Erythroblast (primary cell): ENCODE measurements around the gene RASSF7.

ENCODE experiments used
- GATA1 ChIP-seq: IDR thresholded peaks from 2 replicates; pipeline ENCODE4 v1.6.1; 2011; ENCODE audit warnings: low read depth, mild to moderate bottlenecking, control low read depth, low read length, moderate library complexity
- POLR2A ChIP-seq: IDR thresholded peaks from 2 replicates; pipeline ENCODE4 v1.6.1; 2011; ENCODE audit warnings: mild to moderate bottlenecking, low read length

DNA sequence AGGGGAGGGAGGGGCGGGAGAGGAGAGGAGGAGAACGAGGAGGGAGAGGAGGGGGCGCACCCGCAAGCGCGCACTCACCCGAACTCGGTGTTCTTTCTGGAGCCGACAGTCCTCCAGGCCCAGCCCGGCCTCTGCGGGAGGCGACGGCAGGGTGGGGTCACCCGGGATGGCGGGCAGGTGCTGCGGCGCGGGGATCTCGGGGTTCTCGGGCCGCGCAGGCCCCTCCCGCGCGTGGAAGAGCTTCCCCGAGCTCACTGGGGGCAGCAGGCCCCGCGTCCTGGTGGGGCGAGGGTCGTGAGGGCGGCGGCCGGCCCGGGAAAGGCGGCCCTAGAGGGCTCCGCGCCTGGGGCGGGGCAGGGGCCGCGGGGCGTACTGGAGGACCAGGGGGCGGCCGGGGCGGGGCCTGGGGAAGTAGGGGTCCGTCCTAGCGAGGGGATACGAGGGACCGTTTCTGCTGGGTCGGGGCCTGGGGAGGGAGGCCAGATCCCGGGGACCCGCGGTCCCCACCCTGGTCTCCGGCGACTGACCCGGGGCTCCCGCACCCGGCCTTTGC lies 5.5 kb upstream of the RASSF7 start:
- TF ChIP-seq POLR2A (no peak), GATA1 (no peak)
